Right cardiac atrium (tissue), 5 donors: ENCODE results near the gene NTN1. TPM values are rescaled to one million over a fixed set of nuclear protein-coding genes. Genes with fewer than 3 reads are reported as not detected.

ENCODE experiments used
- ATAC-seq, 2 donors: fragments of 200-7000 bp; cut with Tn5 transposase; one replicate each; pipeline versions ENCODE4 v1.8.0 to v1.9.1; 2020; ENCODE audit warnings: moderate library complexity in 2 of 2, mild to moderate bottlenecking in 1 of 2
- DNase-seq, 3 donors: peaks; one replicate each; pipeline ENCODE4 v3.0.0-alpha.2; 2020
- H3K27ac ChIP-seq: one replicate; pipeline ENCODE4 v1.5.1; 2013; ENCODE audit warnings: mild to moderate bottlenecking, low read length, control low read depth, moderate library complexity
- H3K27me3 ChIP-seq: one replicate; pipeline ENCODE4 v1.6.1; 2013; ENCODE audit not compliant: control insufficient read depth, insufficient read depth
- H3K4me1 ChIP-seq: one replicate; pipeline ENCODE4 v1.6.1; 2013; ENCODE audit warnings: low read length; ENCODE audit not compliant: control insufficient read depth, insufficient read depth
- H3K4me3 ChIP-seq: one replicate; pipeline ENCODE4 v1.5.1; 2013; ENCODE audit warnings: low read length, control low read depth
- H3K9me3 ChIP-seq: one replicate; pipeline ENCODE4 v1.6.1; 2013; ENCODE audit warnings: low read length; ENCODE audit not compliant: control insufficient read depth
- WGBS: extraction: QIAGEN DNeasy Blood & Tissue Kit; methylation state at CpG from one replicate; pipeline ENCODE4 v1.1.7; 2013; 5-methylcytosine and 5-hydroxymethylcytosine counted together
- intact Hi-C, 4 donors: fragments of 100-400 bp; cut with DNase I; formaldehyde crosslinking; loops; one replicate each; pipeline versions ENCODE4 v1.11.0 to v1.14.0; 2022 to 2023
- polyA plus RNA-seq: library from polyadenylated mRNA; stranded (reverse); fragments of 200-250 nt; gene quantifications from one replicate; pipeline ENCODE4 v1.2.3, GENCODE V29; 2013
- total RNA-seq, 4 donors: library from RNA; stranded (reverse); fragmentation: NEBNext Ultra II Directional; extraction: Animal tissue kit (Norgen Biotek cat#: 25700); gene quantifications; one replicate each; pipeline ENCODE4 v1.2.1, GENCODE V29; 2021
- donor health status: healthy with polysubstance abuse.
- donor health status: DM: no; HTN: yes; CAD: no.
- donor health status: DM: no; HTN: no; CAD: no.
- donor health status: DM: no; HTN: yes; CAD: no; lungs with severe emphysema.
- donor health status: DM: yes; HTN: yes; CAD: no.

NTN1 gene
- total and polyA plus RNA-seq, 5 donors, result 90.5 to 265 (median 179) TPM

DNA sequence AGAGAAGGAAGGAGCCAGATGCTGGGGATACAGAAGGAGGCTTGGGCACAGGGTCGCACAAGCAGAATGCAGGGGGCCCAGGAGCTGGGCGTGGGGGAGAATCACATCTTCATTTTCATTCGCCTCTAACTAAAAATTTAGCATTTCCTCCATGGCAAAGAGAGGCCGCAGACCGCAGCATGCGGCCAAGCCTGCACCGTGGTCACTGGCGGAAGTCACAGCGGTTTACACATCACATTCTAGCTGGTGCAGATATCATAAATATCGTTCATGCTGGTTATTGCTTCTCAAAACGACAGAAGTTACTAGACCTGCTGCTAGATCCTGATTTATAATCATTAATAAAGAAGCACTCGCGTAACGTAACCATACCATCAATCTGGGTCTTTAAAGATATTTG, 162.0 kb downstream of the NTN1 start:
- DNase-seq (no peak), ATAC-seq (no peak)
- H3K27ac ChIP-seq, result no peak overlapping the region
- H3K27me3 ChIP-seq, result no peaks in the 10 kb centered on the region
- no peaks in the 10 kb centered on the region for H3K9me3 ChIP-seq
- no peak overlapping the region for H3K4me3 ChIP-seq
- no peaks in the 10 kb centered on the region for H3K4me1 ChIP-seq
- WGBS, result 88% methylated on average over 14 of the region's 14 CpGs
- intact Hi-C loops, result no loop called here

DNA sequence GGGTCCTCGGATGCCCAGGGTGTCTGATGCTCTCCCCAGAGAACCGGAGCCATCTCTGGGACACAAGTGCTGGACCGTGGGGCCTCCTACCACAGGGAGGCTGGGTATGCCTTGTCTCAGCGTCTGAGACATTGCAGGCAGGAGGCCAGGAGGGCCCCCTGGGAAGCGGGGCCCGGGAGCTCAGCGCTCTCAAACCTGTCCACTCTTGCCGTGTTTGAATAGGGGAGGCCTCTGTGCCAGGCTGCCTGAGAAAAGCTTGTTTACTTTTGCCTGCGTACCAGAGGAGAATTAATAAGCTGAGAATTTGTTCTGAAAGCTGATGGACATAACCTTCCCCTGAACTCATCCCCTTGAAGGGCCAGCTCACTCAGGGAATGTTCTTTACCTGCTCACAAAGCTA, 163.8 kb downstream of the NTN1 start:
- Histone ChIP-seq H3K27me3 (no peaks in the 10 kb centered on the region), H3K27ac (no peak overlapping the region), H3K4me3 (no peak overlapping the region), H3K4me1 (no peaks in the 10 kb centered on the region), H3K9me3 (no peaks in the 10 kb centered on the region)
- ATAC-seq, result no peak
- DNase-seq, result peak in 1 of 3 donors; percentile 16
- intact Hi-C loops, result no loop called here
- WGBS, result 71% methylated on average over 9 of the region's 9 CpGs

DNA sequence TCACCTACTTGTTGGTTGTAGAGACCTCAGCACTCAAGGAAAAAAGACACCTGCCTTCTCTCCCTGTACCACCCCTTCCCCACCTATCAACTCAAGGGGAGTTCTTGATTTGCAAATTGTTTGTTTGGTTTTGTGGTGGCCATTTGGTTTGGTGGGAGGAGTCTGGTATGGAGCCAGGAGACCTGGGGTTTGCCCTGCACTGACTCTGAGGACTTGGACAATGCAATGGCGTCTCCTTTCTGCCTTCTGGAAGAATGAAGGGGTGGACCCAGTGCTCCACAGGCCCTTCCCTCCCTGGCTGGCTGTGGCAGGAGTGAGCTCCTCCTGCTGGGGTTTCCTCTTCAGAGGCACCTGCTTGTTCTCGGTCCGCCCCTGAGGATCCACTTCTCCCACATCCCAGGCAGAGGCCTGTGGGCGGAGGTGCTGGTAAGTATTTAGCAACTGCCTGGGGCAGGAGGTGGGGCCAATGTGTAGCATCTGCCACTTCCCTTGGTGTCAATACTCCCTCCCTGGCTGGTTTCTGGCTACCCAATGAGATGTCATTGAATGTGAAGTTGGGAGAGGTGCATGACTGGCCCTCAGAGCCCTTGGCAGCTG, 164.5 kb downstream of the NTN1 start:
- H3K9me3 ChIP-seq, result no peaks in the 10 kb centered on the region
- no peak for ATAC-seq
- intact Hi-C loops, result no loop called here
- H3K27ac ChIP-seq, result no peak overlapping the region
- 86% methylated on average over 4 of the region's 4 CpGs for WGBS
- H3K4me1 ChIP-seq, result no peaks in the 10 kb centered on the region
- no peak overlapping the region for H3K4me3 ChIP-seq
- peak in 1 of 3 donors; percentile 18 for DNase-seq
- no peaks in the 10 kb centered on the region for H3K27me3 ChIP-seq

DNA sequence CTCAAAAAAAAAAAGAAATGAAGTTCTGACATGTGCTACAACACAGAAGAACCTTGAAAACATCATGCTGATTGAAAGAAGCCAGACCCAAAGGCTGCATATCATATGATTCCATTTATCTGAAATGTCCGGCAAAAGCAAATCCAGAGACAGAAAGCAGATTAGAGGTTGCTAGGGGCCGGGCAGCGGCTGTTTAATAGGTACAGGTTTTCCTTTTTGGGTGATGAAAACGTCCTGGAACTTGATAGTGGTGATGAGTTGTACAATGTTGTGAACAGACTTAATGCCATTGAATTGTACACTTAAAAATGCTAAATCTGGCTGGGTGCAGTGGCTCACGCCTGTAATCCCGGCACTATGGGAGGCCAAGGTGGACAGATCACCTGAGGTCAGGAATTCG, 166.5 kb downstream of the NTN1 start:
- DNase-seq, result no peak
- Histone ChIP-seq H3K9me3 (no peaks in the 10 kb centered on the region), H3K4me1 (no peaks in the 10 kb centered on the region), H3K4me3 (no peak overlapping the region), H3K27me3 (no peaks in the 10 kb centered on the region), H3K27ac (no peak overlapping the region)
- ATAC-seq, result no peak
- intact Hi-C loops, result no loop called here
- 52% methylated on average over 7 of the region's 7 CpGs for WGBS

DNA sequence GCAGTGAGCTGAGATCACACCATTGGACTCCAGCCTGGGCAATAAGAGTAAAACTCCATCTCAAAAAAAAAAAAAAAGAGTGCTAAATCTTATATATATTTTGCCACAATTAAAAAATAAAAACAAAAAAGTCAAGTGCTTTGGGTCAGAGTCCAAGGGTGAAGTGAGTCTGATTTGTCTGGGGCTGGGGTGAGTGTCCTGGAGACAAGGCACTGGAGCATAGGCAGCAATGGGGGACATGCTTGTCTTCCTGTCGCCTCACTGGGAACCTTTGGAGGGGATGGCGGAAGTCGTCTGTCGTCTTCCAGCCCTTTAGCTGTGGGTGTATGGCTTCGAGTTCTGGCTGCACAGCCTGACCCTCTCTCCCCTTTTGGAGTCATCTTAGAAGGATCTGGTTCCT, 167.1 kb downstream of the NTN1 start:
- no peak overlapping the region for H3K27ac ChIP-seq
- no peak for ATAC-seq
- H3K4me3 ChIP-seq, result no peak overlapping the region
- no peaks in the 10 kb centered on the region for H3K4me1 ChIP-seq
- intact Hi-C loops, result no loop called here
- DNase-seq, result no peak
- no peaks in the 10 kb centered on the region for H3K9me3 ChIP-seq
- no peaks in the 10 kb centered on the region for H3K27me3 ChIP-seq
- 83% methylated on average over 5 of the region's 5 CpGs for WGBS

DNA sequence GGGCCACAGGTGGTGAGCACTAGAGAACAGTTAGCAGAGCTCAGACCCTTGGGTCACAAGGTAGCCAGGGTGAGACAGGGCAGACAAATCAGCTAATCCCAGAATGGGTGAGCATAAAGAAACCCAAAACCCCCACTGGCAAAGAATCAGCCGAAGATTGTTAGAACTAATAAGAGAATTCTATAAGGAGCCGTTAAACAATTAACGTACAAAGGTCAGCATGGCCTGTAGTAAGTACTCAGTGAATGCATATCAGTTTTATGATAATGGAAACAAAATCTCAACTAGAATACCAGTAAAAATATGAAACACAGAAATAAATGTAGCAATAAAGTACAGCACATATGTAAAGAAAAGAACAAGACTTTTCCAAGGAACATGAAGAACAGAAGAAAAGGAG, 168.6 kb downstream of the NTN1 start:
- no peak for DNase-seq
- Histone ChIP-seq H3K9me3 (no peaks in the 10 kb centered on the region), H3K27me3 (no peaks in the 10 kb centered on the region), H3K27ac (no peak overlapping the region), H3K4me3 (no peak overlapping the region), H3K4me1 (no peaks in the 10 kb centered on the region)
- no peak for ATAC-seq
- intact Hi-C loops, result no loop called here
- WGBS, result 88% methylated on average over 3 of the region's 3 CpGs

DNA sequence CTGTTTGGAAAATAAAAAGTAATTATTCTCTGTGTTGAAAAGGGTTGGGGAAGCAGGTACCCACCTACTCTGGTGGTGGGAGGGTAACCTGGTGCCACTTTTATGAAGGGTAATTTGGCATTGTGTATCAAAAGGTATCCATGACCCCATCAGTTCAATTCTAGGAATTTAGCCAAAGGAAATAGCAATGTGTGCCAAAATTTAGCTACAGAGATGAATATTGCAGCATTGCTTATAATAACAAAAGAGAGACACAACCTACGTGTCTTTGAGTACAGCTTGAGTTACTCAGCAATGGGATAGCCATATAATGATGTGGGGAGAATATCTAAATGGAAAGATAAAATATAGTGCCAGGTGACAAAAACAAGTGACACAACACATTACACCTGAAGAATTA, 170.7 kb downstream of the NTN1 start:
- no peaks in the 10 kb centered on the region for H3K4me1 ChIP-seq
- no peak overlapping the region for H3K4me3 ChIP-seq

DNA sequence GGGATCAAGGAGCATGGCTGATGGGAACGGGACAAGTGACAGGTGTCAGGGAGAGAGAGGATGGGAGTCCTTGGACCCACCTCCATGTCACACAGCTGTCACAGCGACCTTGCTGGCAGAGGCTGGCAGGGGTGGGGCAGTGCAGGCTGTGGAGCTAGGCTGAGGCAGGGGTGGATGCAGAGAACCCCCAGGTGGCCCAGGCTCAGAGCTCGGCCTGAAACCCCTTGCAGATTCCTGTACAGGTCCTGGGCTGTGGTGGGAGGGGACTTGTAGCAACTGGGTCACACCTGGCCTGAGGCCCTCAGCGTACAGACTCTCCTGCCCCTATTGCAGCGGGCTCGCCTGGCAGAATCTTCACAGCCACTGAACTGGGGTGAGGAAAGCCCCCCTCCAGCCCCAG, 174.1 kb downstream of the NTN1 start:
- H3K27ac ChIP-seq, result no peak overlapping the region
- peak in 1 of 3 donors; percentile 25 for DNase-seq
- no peaks in the 10 kb centered on the region for H3K9me3 ChIP-seq
- intact Hi-C loops, result no loop called here
- peak in 1 of 2 donors; percentile 24 for ATAC-seq
- H3K4me3 ChIP-seq, result no peak overlapping the region
- WGBS, result 89% methylated on average over 6 of the region's 6 CpGs
- H3K27me3 ChIP-seq, result no peaks in the 10 kb centered on the region
- no peaks in the 10 kb centered on the region for H3K4me1 ChIP-seq

More for the DNA sequence above, 170.7 kb downstream of the NTN1 start:
- intact Hi-C loops, result no loop called here
- DNase-seq (no peak), ATAC-seq (no peak)
- H3K27me3 ChIP-seq, result no peaks in the 10 kb centered on the region
- H3K27ac ChIP-seq, result no peak overlapping the region
- 21% methylated on average over 1 of the region's 1 CpG for WGBS
- H3K9me3 ChIP-seq, result no peaks in the 10 kb centered on the region

DNA sequence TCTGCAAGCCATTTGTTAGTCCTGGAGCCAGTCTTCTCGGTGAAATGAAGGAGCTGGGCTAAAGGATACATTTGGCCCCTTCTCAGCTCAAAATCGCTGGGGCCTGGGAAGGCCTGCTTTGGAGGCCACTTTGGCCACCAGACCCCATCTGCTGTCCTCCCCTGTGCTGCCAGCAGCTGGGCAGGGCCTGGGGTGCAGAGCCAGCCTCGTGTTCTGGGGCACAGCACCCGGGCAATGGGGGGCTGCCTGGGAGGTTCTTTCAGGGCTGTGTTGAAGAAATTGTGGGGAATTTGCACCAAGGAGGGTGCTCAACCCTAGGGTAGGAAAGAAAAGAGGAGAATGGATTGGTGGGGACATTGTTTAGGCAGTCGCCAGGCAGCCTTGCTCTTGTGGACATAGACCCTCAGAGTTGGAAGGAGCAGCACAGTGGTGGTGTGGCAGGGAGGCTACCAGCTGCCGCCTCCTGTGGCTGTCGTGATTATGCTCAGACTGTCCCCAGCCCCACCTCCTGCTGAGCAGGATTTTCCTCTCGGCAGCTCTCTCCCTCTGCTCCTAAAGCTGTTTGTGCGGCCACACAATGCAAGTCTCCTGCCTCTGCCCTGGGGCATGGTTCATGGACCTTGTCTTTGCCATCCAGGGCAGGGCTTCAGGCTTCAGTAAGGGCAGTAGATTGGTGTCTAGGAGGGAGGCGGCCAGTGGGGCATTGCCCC, 174.8 kb downstream of the NTN1 start:
- intact Hi-C loops, result no loop called here
- WGBS, result 67% methylated on average over 10 of the region's 10 CpGs
- Histone ChIP-seq H3K4me3 (no peak overlapping the region), H3K27me3 (no peaks in the 10 kb centered on the region), H3K4me1 (no peaks in the 10 kb centered on the region), H3K27ac (no peak overlapping the region), H3K9me3 (no peaks in the 10 kb centered on the region)
- ATAC-seq, result peak in 1 of 2 donors; percentile 9
- peak in 1 of 3 donors; percentile 25 for DNase-seq

DNA sequence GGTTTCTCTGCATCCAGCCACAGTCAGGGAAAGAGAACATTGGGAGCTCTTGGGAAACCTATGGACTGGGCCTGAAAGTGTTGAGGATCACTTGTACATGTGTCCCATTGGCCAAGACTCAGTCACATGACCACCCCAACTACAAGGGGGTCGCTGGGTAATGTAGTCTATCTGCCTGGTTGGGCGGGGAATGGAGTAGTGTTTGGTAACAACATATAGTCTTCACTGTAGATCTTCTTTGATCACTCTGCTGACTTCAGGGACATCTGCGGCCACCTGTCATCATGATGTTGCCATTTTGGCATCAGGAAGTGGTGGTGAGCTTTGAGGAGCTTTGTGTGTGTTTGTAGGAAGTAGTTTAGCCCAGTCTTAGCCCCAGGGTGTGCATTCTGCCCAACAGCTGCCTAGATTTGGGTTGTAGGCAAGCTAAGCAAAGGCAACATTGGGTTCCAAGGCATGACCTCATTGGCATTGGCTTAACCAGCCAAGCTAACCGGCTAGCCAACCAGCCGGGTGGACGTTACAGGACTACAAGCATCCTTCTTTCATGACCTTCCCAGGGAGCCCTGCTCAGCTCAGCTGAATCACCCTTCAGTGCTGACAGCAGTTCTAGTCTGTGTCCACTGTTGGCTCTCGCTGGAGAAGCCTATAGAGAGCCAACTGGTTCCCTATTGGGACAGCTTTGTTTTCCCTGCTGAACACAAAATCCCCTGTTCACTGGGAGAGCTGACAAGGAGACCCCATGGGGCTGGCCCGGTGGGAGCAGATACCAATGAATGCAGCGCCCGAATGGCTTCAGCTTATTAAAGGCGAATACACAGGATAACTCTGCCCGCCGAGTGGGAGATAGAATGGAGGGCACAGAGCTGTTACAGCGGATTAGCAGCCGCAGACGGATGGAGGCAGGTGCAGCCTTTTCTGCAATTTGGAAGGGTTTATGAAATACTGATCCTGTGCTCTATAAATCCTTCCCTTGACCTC, 178.6 kb downstream of the NTN1 start:
- intact Hi-C loops, result no loop called here

More for the DNA sequence above, 178.6 kb downstream of the NTN1 start:
- no peak overlapping the region for H3K4me3 ChIP-seq
- ATAC-seq, result peak; percentile 33 to 39
- WGBS, result 72% methylated on average over 16 of the region's 16 CpGs
- H3K27me3 ChIP-seq, result no peaks in the 10 kb centered on the region
- no peaks in the 10 kb centered on the region for H3K9me3 ChIP-seq
- H3K4me1 ChIP-seq, result no peaks in the 10 kb centered on the region
- DNase-seq, result peak in 1 of 3 donors; percentile 38
- H3K27ac ChIP-seq, result no peak overlapping the region
